A549 (cell line): Measurements from ENCODE around the gene PGAM1. TPM values are rescaled to one million over a fixed set of nuclear protein-coding genes. Genes with fewer than 3 reads are reported as not detected.

Experiments
- ATAC-seq, 2 experiments: fragments of 200-7000 bp in 1 of 2; fragments of >200 bp in 1 of 2; cut with Nextera tagmentation in 1 of 2; cut with Tn5 transposase in 1 of 2; 3 replicates each; pipeline versions ENCODE4 v1.8.0 to v1.9.1; 2018 to 2020; ENCODE audit warnings: mild to moderate bottlenecking in 1 of 2, moderate library complexity in 1 of 2
- CTCF ChIA-PET: fragments of 300-600 bp; sonication (Branson Sonifier 250); formaldehyde crosslinking; extraction: SDS; loops from one replicate; lab custom pipeline; 2021; ENCODE audit warnings: antibody characterized with exemption, inconsistent platforms; lab: Yijun Ruan, JAX
- POLR2A ChIA-PET: fragments of 350-600 bp; formaldehyde crosslinking; extraction: SDS; loops from one replicate; lab custom pipeline; 2021; ENCODE audit warnings: antibody characterized with exemption, inconsistent platforms; lab: Yijun Ruan, JAX
- DNase-seq, 2 experiments: peaks; one replicate each; pipeline versions ENCODE4 v3.0.0 to v3.0.0-alpha.2; 2011 to 2016; ENCODE audit warnings: low read depth in 1 of 2, low spot score in 1 of 2
- FAIRE-seq: peaks from 2 replicates; lab custom pipeline; 2011; peaks lifted over from hg19 to GRCh38; lab: Jason Lieb, UNC
- H3K27ac ChIP-seq, 2 experiments: fragments of >200 bp; sonication (Bioruptor Twin); formaldehyde crosslinking; 3 replicates each; pipeline ENCODE4 v1.5.1; 2016 to 2017
- H3K4me1 ChIP-seq: fragments of >200 bp; sonication (Bioruptor Twin); formaldehyde crosslinking; 3 replicates; pipeline ENCODE4 v1.6.1; 2016
- H3K4me2 ChIP-seq: fragments of >200 bp; sonication (Bioruptor Twin); formaldehyde crosslinking; 3 replicates; pipeline ENCODE4 v1.6.1; 2016
- H3K4me3 ChIP-seq: fragments of >200 bp; sonication (Bioruptor Twin); formaldehyde crosslinking; 3 replicates; pipeline ENCODE4 v1.5.1; 2016
- H3K9me3 ChIP-seq: fragments of >200 bp; sonication (Bioruptor Twin); formaldehyde crosslinking; 3 replicates; pipeline ENCODE4 v1.6.1; 2016
- ATOH8 ChIP-seq: fragments of 250-450 bp; sonication (Bioruptor Pico); IDR thresholded peaks from 2 replicates; pipeline ENCODE4 v1.5.0; 2020; ENCODE audit warnings: low read depth, mild to moderate bottlenecking, moderate library complexity
- ESRRA ChIP-seq: fragments of 150-350 bp; IDR thresholded peaks from 2 replicates; pipeline ENCODE4 v1.6.1; 2014; ENCODE audit warnings: mild to moderate bottlenecking, low read length, borderline replicate concordance
- HES2 ChIP-seq: fragments of >200 bp; sonication (Bioruptor Twin); formaldehyde crosslinking; IDR thresholded peaks from 2 replicates; pipeline ENCODE4 v1.6.1; 2016
- HEYL ChIP-seq: fragments of 250-450 bp; sonication (Bioruptor Pico); IDR thresholded peaks from 2 replicates; pipeline ENCODE4 v1.8.0; 2021; ENCODE audit warnings: mild to moderate bottlenecking, moderate library complexity
- KDM1A ChIP-seq: fragments of 200-600 bp; sonication (generic); IDR thresholded peaks from 2 replicates; pipeline ENCODE4 v1.6.1; 2016; ENCODE audit warnings: low read depth, mild to moderate bottlenecking
- KDM5A ChIP-seq: fragments of 200-600 bp; sonication (generic); IDR thresholded peaks from 2 replicates; pipeline ENCODE4 v1.6.1; 2016; ENCODE audit warnings: antibody characterized with exemption, mild to moderate bottlenecking
- MYC ChIP-seq: IDR thresholded peaks from 2 replicates; pipeline ENCODE4 v1.6.1; 2012; ENCODE audit warnings: mild to moderate bottlenecking, inconsistent platforms, low read length, improper control_type of control experiment, borderline replicate concordance
- NPAS2 ChIP-seq: fragments of 250-450 bp; sonication (Bioruptor Pico); IDR thresholded peaks from 2 replicates; pipeline ENCODE4 v1.8.0; 2022; ENCODE audit warnings: mild to moderate bottlenecking, moderate library complexity, borderline replicate concordance
- NR3C1 ChIP-seq: fragments of >200 bp; sonication (Bioruptor Twin); formaldehyde crosslinking; IDR thresholded peaks from 3 replicates; pipeline ENCODE4 v1.6.1; 2017
- PBX3 ChIP-seq: IDR thresholded peaks from 2 replicates; pipeline ENCODE4 v1.6.1; 2012
- POLR2AphosphoS2 ChIP-seq: conservative IDR thresholded peaks from 2 replicates; pipeline ENCODE4 v1.6.1; 2012; ENCODE audit warnings: low read length, improper control_type of control experiment, inconsistent platforms
- RAD21 ChIP-seq, 2 experiments: fragments of >200 bp in 1 of 2; sonication (Bioruptor Twin) in 1 of 2; formaldehyde crosslinking in 1 of 2; IDR thresholded peaks in 1 of 2; conservative IDR thresholded peaks in 1 of 2; 2 replicates in 1 of 2; 3 replicates in 1 of 2; pipeline ENCODE4 v1.6.1; 2012 to 2018; ENCODE audit warnings: inconsistent platforms in 1 of 2
- ZSCAN20 ChIP-seq: fragments of 250-450 bp; sonication (Bioruptor Pico); IDR thresholded peaks from 2 replicates; pipeline ENCODE4 v1.8.0; 2022; ENCODE audit warnings: mild to moderate bottlenecking, moderate library complexity
- WGBS: methylation state at CpG from one replicate; pipeline ENCODE4 v1.1.6; 2017; ENCODE audit errors: missing lambda C conversion rate; 5-methylcytosine and 5-hydroxymethylcytosine counted together
- polyA plus RNA-seq, 4 experiments: library from polyadenylated mRNA; depleted of rRNA in 3 of 4; stranded (reverse); fragments of >200 nt; fragmentation: RNase III in 1 of 4; extraction: RNeasy Plus Mini Kit Qiagen cat#74134 plus additional on column Dnase treatment in 1 of 4; gene quantifications; 2 replicates in 3 of 4; 3 replicates in 1 of 4; pipeline ENCODE4 v1.2.3, GENCODE V29; 2011 to 2017
- TF ChIP-seq, protein P1 (sequence below): fragments of 200-600 bp; sonication (generic); IDR thresholded peaks from 2 replicates; pipeline ENCODE4 v1.6.1; 2016; ENCODE audit warnings: antibody characterized with exemption, mild to moderate bottlenecking, moderate library complexity

PGAM1 gene
- polyA plus RNA-seq, 2 of the 4 experiments (the other 2 are of a cell fraction) = 459 to 557 TPM

- POLR2A ChIA-PET = no interaction called here
- DNase-seq (peak in 1 of 2 experiments; percentile 40), FAIRE-seq (no peak), ATAC-seq (peak in 1 of 2 experiments; percentile 19; a peak in 3 of 6 replicates)
- peak overlapping the region; percentile 72 for H3K4me2 ChIP-seq
- 13% methylated on average over 9 of the region's 9 CpGs for WGBS
- peak overlapping the region; percentile 73 for H3K4me3 ChIP-seq
- H3K9me3 ChIP-seq = no peaks in the 10 kb centered on the region
- TF ChIP-seq HES2 (no peak), MYC (no peak), RAD21 (conservative IDR thresholded peaks at IDR 0.05 in 1 of 2, IDR thresholded peaks at IDR 0.05 in 1 of 2) (no peak), ESRRA (no peak), NR3C1 (no peak)
- TF ChIP-seq, protein P1, sequence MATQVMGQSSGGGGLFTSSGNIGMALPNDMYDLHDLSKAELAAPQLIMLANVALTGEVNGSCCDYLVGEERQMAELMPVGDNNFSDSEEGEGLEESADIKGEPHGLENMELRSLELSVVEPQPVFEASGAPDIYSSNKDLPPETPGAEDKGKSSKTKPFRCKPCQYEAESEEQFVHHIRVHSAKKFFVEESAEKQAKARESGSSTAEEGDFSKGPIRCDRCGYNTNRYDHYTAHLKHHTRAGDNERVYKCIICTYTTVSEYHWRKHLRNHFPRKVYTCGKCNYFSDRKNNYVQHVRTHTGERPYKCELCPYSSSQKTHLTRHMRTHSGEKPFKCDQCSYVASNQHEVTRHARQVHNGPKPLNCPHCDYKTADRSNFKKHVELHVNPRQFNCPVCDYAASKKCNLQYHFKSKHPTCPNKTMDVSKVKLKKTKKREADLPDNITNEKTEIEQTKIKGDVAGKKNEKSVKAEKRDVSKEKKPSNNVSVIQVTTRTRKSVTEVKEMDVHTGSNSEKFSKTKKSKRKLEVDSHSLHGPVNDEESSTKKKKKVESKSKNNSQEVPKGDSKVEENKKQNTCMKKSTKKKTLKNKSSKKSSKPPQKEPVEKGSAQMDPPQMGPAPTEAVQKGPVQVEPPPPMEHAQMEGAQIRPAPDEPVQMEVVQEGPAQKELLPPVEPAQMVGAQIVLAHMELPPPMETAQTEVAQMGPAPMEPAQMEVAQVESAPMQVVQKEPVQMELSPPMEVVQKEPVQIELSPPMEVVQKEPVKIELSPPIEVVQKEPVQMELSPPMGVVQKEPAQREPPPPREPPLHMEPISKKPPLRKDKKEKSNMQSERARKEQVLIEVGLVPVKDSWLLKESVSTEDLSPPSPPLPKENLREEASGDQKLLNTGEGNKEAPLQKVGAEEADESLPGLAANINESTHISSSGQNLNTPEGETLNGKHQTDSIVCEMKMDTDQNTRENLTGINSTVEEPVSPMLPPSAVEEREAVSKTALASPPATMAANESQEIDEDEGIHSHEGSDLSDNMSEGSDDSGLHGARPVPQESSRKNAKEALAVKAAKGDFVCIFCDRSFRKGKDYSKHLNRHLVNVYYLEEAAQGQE = no peak
- CTCF ChIA-PET = interaction anchor here (0.7 to 1.6 kb wide), 4 partner anchors 20 to 149 kb away, joined by 3 to 6 read pairs (median 3); partner anchors contain the start of gene ANKRD2
- peaks cover 17% of the 10 kb centered on the region; the same call in 2 of the 3 replicates for H3K4me1 ChIP-seq
- peak overlapping the region; percentile 82 to 90 for H3K27ac ChIP-seq
These were observed 1.7 kb downstream of the PGAM1 start for GRCh38 chr10:97427571-97428179.

- ChIA-PET POLR2A (no interaction called here), CTCF (interaction anchor here (1.6 kb wide), 1 partner anchor 22 kb away, joined by 6 read pairs; no protein-coding TSS in a partner anchor)
- no peak for FAIRE-seq
- TF ChIP-seq HEYL (CRISPR knock-in tag) = no peak
- peak overlapping the region; percentile 72 for H3K4me2 ChIP-seq
- H3K4me1 ChIP-seq = peaks cover 17% of the 10 kb centered on the region; the same call in 2 of the 3 replicates
- H3K9me3 ChIP-seq = no peaks in the 10 kb centered on the region
- 81% methylated on average over 4 of the region's 4 CpGs for WGBS
- no peak for ATAC-seq
- DNase-seq = no peak
- peak overlapping the region; percentile 25 to 59; a peak in 3 of 6 replicates for H3K27ac ChIP-seq
- H3K4me3 ChIP-seq = peak overlapping the region; percentile 73
These were observed 2.6 kb downstream of the PGAM1 start for GRCh38 chr10:97428572-97428981.

DNA sequence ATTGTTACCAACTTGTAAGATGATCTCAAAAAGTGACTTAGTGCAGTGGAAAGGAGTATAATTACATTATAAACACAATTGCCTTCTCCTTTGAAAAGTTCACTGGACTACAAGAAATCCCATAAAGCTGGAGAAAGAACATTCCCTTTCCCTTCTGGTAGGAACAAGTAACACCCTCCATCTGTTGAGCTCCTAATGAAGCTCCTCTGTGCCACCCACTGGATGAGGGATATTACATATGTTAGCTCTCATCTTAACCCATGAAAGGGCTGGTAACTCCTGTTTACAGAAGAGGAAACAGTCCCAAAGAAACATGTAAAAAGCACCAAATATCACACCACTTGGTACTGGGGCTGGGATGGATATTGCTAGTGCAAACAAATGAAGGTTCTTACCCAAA is 8.1 kb downstream of the PGAM1 start:
- Histone ChIP-seq H3K9me3 (no peaks in the 10 kb centered on the region), H3K27ac (no peak overlapping the region), H3K4me3 (no peak overlapping the region), H3K4me2 (no peak overlapping the region), H3K4me1 (no peaks in the 10 kb centered on the region)
- no peak for TF ChIP-seq ZSCAN20 (CRISPR knock-in tag)
- TF ChIP-seq NPAS2 (CRISPR knock-in tag) = no peak
- TF ChIP-seq NR3C1 = no peak
- TF ChIP-seq PBX3 = no peak
- TF ChIP-seq KDM1A = no peak
- no peak for TF ChIP-seq POLR2AphosphoS2
- no peak for TF ChIP-seq ATOH8
- no peak for TF ChIP-seq KDM5A
- no peak for DNase-seq
- ChIA-PET CTCF (interaction anchor here (0.7 to 2.5 kb wide), 4 partner anchors 10 to 42 kb away, joined by 3 to 7 read pairs (median 5); no protein-coding TSS in a partner anchor), POLR2A (no interaction called here)
- ATAC-seq = peak; percentile 68 to 85; a peak in 5 of 6 replicates
- no peak for FAIRE-seq
